Mesothelial cell of epicardium (in vitro differentiated cells): ENCODE results near the gene FBXW5. TPM values are rescaled to one million over a fixed set of nuclear protein-coding genes. Genes with fewer than 3 reads are reported as not detected.

ENCODE experiments used
- DNase-seq, 2 experiments: peaks; one replicate each; pipeline ENCODE4 v3.0.0; 2021; ENCODE audit warnings: low spot score in 2 of 2; ENCODE audit not compliant: unreplicated experiment in 2 of 2
- H3K27ac Mint-ChIP-seq: 2 replicates; pipeline ENCODE4 v1.8.0; 2021; ENCODE audit warnings: mixed read lengths
- H3K27me3 Mint-ChIP-seq: 2 replicates; pipeline ENCODE4 v1.8.0; 2021; ENCODE audit warnings: low read depth, mixed read lengths
- H3K36me3 Mint-ChIP-seq: 2 replicates; pipeline ENCODE4 v1.8.0; 2021; ENCODE audit warnings: mixed read lengths
- H3K4me1 Mint-ChIP-seq: 2 replicates; pipeline ENCODE4 v1.8.0; 2021; ENCODE audit warnings: mixed read lengths
- H3K4me3 Mint-ChIP-seq: 2 replicates; pipeline ENCODE4 v1.8.0; 2021; ENCODE audit warnings: mild to moderate bottlenecking, moderate library complexity, mixed read lengths
- H3K9me3 Mint-ChIP-seq: 2 replicates; pipeline ENCODE4 v1.8.0; 2021; ENCODE audit warnings: mixed read lengths
- CTCF ChIP-seq: fragments of 200-600 bp; sonication (generic); IDR thresholded peaks from one replicate; pipeline ENCODE4 v1.5.0; 2021; ENCODE audit warnings: antibody characterized with exemption; ENCODE audit not compliant: unreplicated experiment
- total RNA-seq: library from RNA; stranded (reverse); gene quantifications from 3 replicates; pipeline ENCODE4 v1.2.1, GENCODE V29; 2021

Gene FBXW5
- total RNA-seq, 1 donor from 2014 or later = 58.9 TPM

GRCh38 chr9:136958473-136958872 lies 13.9 kb upstream of the FBXW5 start:
- Mint-ChIP-seq H3K27ac (no peak overlapping the region), H3K36me3 (no peaks in the 10 kb centered on the region), H3K9me3 (peaks cover 8% of the 10 kb centered on the region), H3K4me1 (peaks cover 6% of the 10 kb centered on the region), H3K27me3 (no peaks in the 10 kb centered on the region), H3K4me3 (no peak overlapping the region)
- TF ChIP-seq CTCF = no peak
- no peak for DNase-seq

- H3K36me3 Mint-ChIP-seq = no peaks in the 10 kb centered on the region
- H3K27me3 Mint-ChIP-seq = no peaks in the 10 kb centered on the region
- no peak for TF ChIP-seq CTCF
Measured at GRCh38 chr9:136957901-136958300, 13.4 kb upstream of the FBXW5 start.

GRCh38 chr9:136957461-136957860 lies 12.9 kb upstream of the FBXW5 start:
- Mint-ChIP-seq H3K27ac (no peak overlapping the region), H3K4me1 (no peaks in the 10 kb centered on the region), H3K4me3 (no peak overlapping the region), H3K36me3 (no peaks in the 10 kb centered on the region), H3K9me3 (peaks cover 8% of the 10 kb centered on the region), H3K27me3 (no peaks in the 10 kb centered on the region)
- no peak for TF ChIP-seq CTCF
- no peak for DNase-seq

More at GRCh38 chr9:136957901-136958300, 13.4 kb upstream of the FBXW5 start:
- DNase-seq = no peak
- Mint-ChIP-seq H3K27ac (no peak overlapping the region), H3K4me3 (no peak overlapping the region), H3K4me1 (peaks cover under 1% of the 10 kb centered on the region), H3K9me3 (peaks cover 8% of the 10 kb centered on the region)

GRCh38 chr9:136956604-136957003 lies 12.1 kb upstream of the FBXW5 start:
- no peaks in the 10 kb centered on the region for H3K36me3 Mint-ChIP-seq
- no peak overlapping the region for H3K4me3 Mint-ChIP-seq
- DNase-seq = no peak
- TF ChIP-seq CTCF = no peak
- no peaks in the 10 kb centered on the region for H3K27me3 Mint-ChIP-seq
- peaks cover 2% of the 10 kb centered on the region for H3K4me1 Mint-ChIP-seq
- no peak overlapping the region for H3K27ac Mint-ChIP-seq
- peaks cover 8% of the 10 kb centered on the region for H3K9me3 Mint-ChIP-seq

- Mint-ChIP-seq H3K4me1 (peaks cover 2% of the 10 kb centered on the region), H3K27me3 (no peaks in the 10 kb centered on the region), H3K36me3 (no peaks in the 10 kb centered on the region), H3K9me3 (peaks cover 8% of the 10 kb centered on the region), H3K27ac (no peak overlapping the region), H3K4me3 (no peak overlapping the region)
- DNase-seq = no peak
- no peak for TF ChIP-seq CTCF
Measured at GRCh38 chr9:136955943-136956335, 11.4 kb upstream of the FBXW5 start.
